SK-N-SH treated with all-trans-retinoic acid at 6 μM for 48 hours (cell line): ENCODE data around the gene PKDCC.

ENCODE experiments used
- ATAC-seq: fragments of 200-7000 bp; cut with Tn5 transposase; 3 replicates; pipeline ENCODE4 v1.9.1; 2020; ENCODE audit warnings: mild to moderate bottlenecking, moderate library complexity
- BACH2 ChIP-seq: fragments of 250-450 bp; sonication (Bioruptor Pico); IDR thresholded peaks from 2 replicates; pipeline ENCODE4 v1.9.0; 2021; ENCODE audit warnings: mild to moderate bottlenecking, borderline replicate concordance
- CSDC2 ChIP-seq: fragments of 250-450 bp; sonication (Bioruptor Pico); IDR thresholded peaks from 2 replicates; pipeline ENCODE4 v1.5.0; 2020; ENCODE audit warnings: mild to moderate bottlenecking, moderate library complexity
- ESRRG ChIP-seq: fragments of 250-450 bp; sonication (Bioruptor Pico); IDR thresholded peaks from 2 replicates; pipeline ENCODE4 v1.6.1; 2021; ENCODE audit warnings: mild to moderate bottlenecking
- GLIS3 ChIP-seq: fragments of 250-450 bp; sonication (Bioruptor Pico); IDR thresholded peaks from 2 replicates; pipeline ENCODE4 v1.5.0; 2020; ENCODE audit warnings: mild to moderate bottlenecking, moderate library complexity
- ISL1 ChIP-seq: fragments of 250-450 bp; sonication (Bioruptor Pico); IDR thresholded peaks from 2 replicates; pipeline ENCODE4 v2.1.2; 2022; ENCODE audit warnings: mild to moderate bottlenecking, moderate library complexity
- OSR1 ChIP-seq: fragments of 250-450 bp; sonication (Bioruptor Pico); IDR thresholded peaks from 2 replicates; pipeline ENCODE4 v1.8.0; 2022; ENCODE audit warnings: moderate library complexity, mild to moderate bottlenecking, inconsistent platforms
- PPARA ChIP-seq: fragments of 250-450 bp; sonication (Bioruptor Pico); IDR thresholded peaks from 2 replicates; pipeline ENCODE4 v1.5.0; 2020; ENCODE audit warnings: mild to moderate bottlenecking, borderline replicate concordance
- RARB ChIP-seq: fragments of 250-450 bp; sonication (Bioruptor Pico); IDR thresholded peaks from 2 replicates; pipeline ENCODE4 v1.8.0; 2021; ENCODE audit warnings: mild to moderate bottlenecking, moderate library complexity
- TOX ChIP-seq: fragments of 250-450 bp; sonication (Bioruptor Pico); IDR thresholded peaks from 2 replicates; pipeline ENCODE4 v1.8.0; 2021; ENCODE audit warnings: mild to moderate bottlenecking, moderate library complexity, borderline replicate concordance
- ZC3H10 ChIP-seq: fragments of 250-450 bp; sonication (Bioruptor Pico); IDR thresholded peaks from 2 replicates; pipeline ENCODE4 v1.5.1; 2021; ENCODE audit warnings: mild to moderate bottlenecking, moderate library complexity
- ZFP3 ChIP-seq: fragments of 250-450 bp; sonication (Bioruptor Pico); IDR thresholded peaks from 2 replicates; pipeline ENCODE4 v1.5.0; 2020; ENCODE audit warnings: mild to moderate bottlenecking, moderate library complexity
- ZFP30 ChIP-seq: fragments of 450-650 bp; formaldehyde crosslinking; IDR thresholded peaks from 2 replicates; pipeline ENCODE4 v1.5.0; 2022; ENCODE audit warnings: mild to moderate bottlenecking, moderate library complexity
- ZNF565 ChIP-seq: fragments of 450-650 bp; formaldehyde crosslinking; conservative IDR thresholded peaks from 2 replicates; pipeline ENCODE4 v1.5.0; 2020; ENCODE audit warnings: low read depth, mild to moderate bottlenecking, moderate library complexity
- ZNF8 ChIP-seq: fragments of 450-650 bp; formaldehyde crosslinking; IDR thresholded peaks from 2 replicates; pipeline ENCODE4 v1.5.0; 2020; ENCODE audit warnings: mild to moderate bottlenecking, moderate library complexity
- TF ChIP-seq, protein P1 (sequence below): fragments of 250-450 bp; sonication (Bioruptor Pico); IDR thresholded peaks from 2 replicates; pipeline ENCODE4 v1.8.0; 2021; ENCODE audit warnings: low read depth, mild to moderate bottlenecking, moderate library complexity, borderline replicate concordance
- TF ChIP-seq, protein P2 (sequence below): fragments of 250-450 bp; sonication (Bioruptor Pico); IDR thresholded peaks from 2 replicates; pipeline ENCODE4 v1.8.0; 2020; ENCODE audit warnings: mild to moderate bottlenecking, moderate library complexity, borderline replicate concordance
- TF ChIP-seq, protein P3 (sequence below): fragments of 250-450 bp; sonication (Bioruptor Pico); IDR thresholded peaks from 2 replicates; pipeline ENCODE4 v1.5.0; 2020; ENCODE audit warnings: mild to moderate bottlenecking, moderate library complexity
- TF ChIP-seq, protein P4 (sequence below): fragments of 250-450 bp; sonication (Bioruptor Pico); IDR thresholded peaks from 2 replicates; pipeline ENCODE4 v1.5.1; 2021; ENCODE audit warnings: mild to moderate bottlenecking, moderate library complexity

Gene PKDCC

DNA sequence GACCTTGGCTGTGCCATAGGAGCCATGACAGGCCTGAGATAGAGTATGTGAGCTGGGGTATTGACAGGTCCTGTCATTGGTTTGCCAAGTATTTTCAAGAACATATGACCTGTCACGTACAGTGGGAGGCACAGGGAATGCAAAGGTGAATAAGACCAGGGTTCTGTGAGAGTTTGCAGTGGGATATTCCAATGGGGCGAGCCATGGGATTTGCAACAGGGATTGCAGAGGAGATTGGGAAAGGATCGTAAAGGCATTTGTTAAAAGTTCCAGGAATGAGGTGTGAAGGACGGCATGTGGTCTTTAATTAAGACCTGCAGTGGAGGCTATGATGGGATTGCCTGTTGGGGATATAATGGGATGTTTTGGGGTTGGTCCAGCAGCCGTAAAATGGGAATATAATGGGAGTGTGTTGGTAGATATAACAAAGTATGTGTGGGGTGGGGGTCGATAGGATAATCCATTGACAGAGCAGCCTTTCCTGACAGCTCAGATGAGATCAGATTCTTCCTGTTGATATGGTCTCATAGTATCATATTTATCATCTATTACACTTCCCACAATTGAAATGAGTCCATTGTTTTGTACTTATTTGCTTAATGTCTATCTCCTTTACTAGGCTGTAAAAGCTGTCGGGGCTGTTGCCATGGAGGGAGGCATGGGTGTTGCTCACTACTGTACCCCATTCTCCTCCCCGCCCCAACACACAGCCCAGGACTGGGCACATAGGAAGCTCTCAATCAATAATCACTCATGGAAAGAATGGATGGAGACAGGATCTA lies 38.1 kb downstream of the PKDCC start (continued):
- TF ChIP-seq, protein P1, sequence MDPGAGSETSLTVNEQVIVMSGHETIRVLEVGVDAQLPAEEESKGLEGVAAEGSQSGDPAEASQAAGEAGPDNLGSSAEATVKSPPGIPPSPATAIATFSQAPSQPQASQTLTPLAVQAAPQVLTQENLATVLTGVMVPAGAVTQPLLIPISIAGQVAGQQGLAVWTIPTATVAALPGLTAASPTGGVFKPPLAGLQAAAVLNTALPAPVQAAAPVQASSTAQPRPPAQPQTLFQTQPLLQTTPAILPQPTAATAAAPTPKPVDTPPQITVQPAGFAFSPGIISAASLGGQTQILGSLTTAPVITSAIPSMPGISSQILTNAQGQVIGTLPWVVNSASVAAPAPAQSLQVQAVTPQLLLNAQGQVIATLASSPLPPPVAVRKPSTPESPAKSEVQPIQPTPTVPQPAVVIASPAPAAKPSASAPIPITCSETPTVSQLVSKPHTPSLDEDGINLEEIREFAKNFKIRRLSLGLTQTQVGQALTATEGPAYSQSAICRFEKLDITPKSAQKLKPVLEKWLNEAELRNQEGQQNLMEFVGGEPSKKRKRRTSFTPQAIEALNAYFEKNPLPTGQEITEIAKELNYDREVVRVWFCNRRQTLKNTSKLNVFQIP (CRISPR knock-in tag): no peak
- TF ChIP-seq ZC3H10 (CRISPR knock-in tag) (no peak), ISL1 (CRISPR knock-in tag) (no peak), PPARA (CRISPR knock-in tag) (no peak)

DNA sequence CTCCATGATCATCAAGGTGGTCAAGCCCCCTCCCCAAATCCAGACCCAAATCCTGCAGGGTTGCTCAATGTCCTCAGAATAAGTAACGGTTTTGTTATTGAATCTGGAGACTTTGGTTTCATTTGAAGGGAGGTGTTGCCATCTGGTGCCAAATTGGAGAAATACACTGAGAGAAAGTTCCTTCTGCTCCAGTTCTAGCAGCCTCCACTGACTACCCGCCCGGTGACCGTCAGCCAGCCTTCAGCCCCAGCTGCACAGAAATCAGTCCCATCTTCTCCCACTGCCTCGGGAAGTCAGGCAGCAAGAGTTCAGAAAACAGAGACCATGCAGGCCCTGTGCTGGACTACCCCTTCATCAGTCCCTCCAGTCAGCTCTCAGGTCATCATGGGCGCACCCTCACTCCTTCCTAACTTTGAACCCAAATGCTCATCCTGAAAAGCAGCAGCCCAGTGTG lies 38.7 kb downstream of the PKDCC start:
- ATAC-seq: peak; percentile 91
- TF ChIP-seq TOX (no peak), ISL1 (CRISPR knock-in tag) (no peak), ZFP3 (CRISPR knock-in tag) (no peak), GLIS3 (CRISPR knock-in tag) (no peak), ESRRG (CRISPR knock-in tag) (no peak), CSDC2 (CRISPR knock-in tag) (no peak), ZFP30 (CRISPR knock-in tag) (no peak), ZNF8 (CRISPR knock-in tag) (no peak), OSR1 (CRISPR knock-in tag) (no peak), PPARA (CRISPR knock-in tag) (no peak), BACH2 (CRISPR knock-in tag) (no peak)
- TF ChIP-seq, protein P2, sequence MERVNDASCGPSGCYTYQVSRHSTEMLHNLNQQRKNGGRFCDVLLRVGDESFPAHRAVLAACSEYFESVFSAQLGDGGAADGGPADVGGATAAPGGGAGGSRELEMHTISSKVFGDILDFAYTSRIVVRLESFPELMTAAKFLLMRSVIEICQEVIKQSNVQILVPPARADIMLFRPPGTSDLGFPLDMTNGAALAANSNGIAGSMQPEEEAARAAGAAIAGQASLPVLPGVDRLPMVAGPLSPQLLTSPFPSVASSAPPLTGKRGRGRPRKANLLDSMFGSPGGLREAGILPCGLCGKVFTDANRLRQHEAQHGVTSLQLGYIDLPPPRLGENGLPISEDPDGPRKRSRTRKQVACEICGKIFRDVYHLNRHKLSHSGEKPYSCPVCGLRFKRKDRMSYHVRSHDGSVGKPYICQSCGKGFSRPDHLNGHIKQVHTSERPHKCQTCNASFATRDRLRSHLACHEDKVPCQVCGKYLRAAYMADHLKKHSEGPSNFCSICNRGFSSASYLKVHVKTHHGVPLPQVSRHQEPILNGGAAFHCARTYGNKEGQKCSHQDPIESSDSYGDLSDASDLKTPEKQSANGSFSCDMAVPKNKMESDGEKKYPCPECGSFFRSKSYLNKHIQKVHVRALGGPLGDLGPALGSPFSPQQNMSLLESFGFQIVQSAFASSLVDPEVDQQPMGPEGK (CRISPR knock-in tag): no peak
- TF ChIP-seq, protein P3, sequence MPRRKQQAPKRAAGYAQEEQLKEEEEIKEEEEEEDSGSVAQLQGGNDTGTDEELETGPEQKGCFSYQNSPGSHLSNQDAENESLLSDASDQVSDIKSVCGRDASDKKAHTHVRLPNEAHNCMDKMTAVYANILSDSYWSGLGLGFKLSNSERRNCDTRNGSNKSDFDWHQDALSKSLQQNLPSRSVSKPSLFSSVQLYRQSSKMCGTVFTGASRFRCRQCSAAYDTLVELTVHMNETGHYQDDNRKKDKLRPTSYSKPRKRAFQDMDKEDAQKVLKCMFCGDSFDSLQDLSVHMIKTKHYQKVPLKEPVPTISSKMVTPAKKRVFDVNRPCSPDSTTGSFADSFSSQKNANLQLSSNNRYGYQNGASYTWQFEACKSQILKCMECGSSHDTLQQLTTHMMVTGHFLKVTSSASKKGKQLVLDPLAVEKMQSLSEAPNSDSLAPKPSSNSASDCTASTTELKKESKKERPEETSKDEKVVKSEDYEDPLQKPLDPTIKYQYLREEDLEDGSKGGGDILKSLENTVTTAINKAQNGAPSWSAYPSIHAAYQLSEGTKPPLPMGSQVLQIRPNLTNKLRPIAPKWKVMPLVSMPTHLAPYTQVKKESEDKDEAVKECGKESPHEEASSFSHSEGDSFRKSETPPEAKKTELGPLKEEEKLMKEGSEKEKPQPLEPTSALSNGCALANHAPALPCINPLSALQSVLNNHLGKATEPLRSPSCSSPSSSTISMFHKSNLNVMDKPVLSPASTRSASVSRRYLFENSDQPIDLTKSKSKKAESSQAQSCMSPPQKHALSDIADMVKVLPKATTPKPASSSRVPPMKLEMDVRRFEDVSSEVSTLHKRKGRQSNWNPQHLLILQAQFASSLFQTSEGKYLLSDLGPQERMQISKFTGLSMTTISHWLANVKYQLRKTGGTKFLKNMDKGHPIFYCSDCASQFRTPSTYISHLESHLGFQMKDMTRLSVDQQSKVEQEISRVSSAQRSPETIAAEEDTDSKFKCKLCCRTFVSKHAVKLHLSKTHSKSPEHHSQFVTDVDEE (CRISPR knock-in tag): no peak
- TF ChIP-seq, protein P4, sequence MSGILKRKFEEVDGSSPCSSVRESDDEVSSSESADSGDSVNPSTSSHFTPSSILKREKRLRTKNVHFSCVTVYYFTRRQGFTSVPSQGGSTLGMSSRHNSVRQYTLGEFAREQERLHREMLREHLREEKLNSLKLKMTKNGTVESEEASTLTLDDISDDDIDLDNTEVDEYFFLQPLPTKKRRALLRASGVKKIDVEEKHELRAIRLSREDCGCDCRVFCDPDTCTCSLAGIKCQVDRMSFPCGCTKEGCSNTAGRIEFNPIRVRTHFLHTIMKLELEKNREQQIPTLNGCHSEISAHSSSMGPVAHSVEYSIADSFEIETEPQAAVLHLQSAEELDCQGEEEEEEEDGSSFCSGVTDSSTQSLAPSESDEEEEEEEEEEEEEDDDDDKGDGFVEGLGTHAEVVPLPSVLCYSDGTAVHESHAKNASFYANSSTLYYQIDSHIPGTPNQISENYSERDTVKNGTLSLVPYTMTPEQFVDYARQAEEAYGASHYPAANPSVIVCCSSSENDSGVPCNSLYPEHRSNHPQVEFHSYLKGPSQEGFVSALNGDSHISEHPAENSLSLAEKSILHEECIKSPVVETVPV: no peak
- TF ChIP-seq, all 23 proteins: peak for 0

DNA sequence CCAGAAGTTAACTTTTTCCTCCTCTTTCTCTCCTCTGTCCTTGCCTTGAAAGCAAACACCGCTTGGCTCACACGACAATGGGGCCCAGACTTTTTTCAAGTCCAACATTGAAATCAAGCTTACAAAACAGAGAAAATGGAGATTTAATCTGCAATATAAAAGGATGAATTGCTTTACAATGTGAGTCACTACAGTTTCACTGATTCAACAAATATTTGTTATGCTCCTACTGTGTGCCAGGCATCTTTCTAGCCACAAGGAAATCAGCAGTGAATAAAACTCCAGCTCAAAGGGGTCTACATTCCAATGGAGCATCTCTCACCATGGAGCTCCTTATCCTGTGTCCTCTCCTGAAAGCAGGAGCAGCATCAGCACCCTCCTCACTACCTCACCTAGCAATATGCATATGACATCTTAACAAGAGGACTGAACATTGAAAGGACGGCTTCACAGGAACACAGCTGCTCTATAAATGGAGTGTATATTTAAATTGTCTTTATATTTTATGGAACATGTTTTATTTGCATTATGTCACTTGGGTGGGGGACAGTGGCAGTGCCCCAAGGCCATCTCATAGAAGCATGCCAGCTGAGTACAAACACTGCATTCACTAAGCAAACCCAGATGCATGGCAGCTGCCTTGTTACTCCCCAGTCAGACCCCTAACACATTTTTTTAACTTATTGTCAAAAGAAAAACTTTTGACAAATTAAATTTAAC lies 39.5 kb downstream of the PKDCC start:
- no peak for ATAC-seq
- TF ChIP-seq ZNF565 (CRISPR knock-in tag) (no peak), CSDC2 (CRISPR knock-in tag) (no peak), RARB (no peak), BACH2 (CRISPR knock-in tag) (no peak), ISL1 (CRISPR knock-in tag) (no peak), ZC3H10 (CRISPR knock-in tag) (no peak)
- TF ChIP-seq, protein P4: no peak
- TF ChIP-seq, protein P1 (CRISPR knock-in tag): no peak
- TF ChIP-seq, protein P3 (CRISPR knock-in tag): no peak
